Ovary (tissue), 9 donors: ENCODE results near the gene KCTD12. TPM values are rescaled to one million over a fixed set of nuclear protein-coding genes. Genes with fewer than 3 reads are reported as not detected.

Experiments
- DNase-seq, 5 donors: peaks; one replicate each; pipeline ENCODE4 v3.0.0-alpha.2; 2019 to 2020
- H3K27ac ChIP-seq, 2 donors: fragments of 200-600 bp; one replicate each; pipeline versions ENCODE4 v1.5.1 to v1.8.0; 2019 to 2022
- H3K27me3 ChIP-seq: fragments of 200-600 bp; one replicate; pipeline ENCODE4 v1.8.0; 2022
- H3K36me3 ChIP-seq: fragments of 200-600 bp; sonication (generic); one replicate; pipeline ENCODE4 v1.5.1; 2019
- H3K4me1 ChIP-seq: one replicate; pipeline ENCODE4 v1.8.1; 2013; ENCODE audit warnings: mild to moderate bottlenecking, moderate library complexity; ENCODE audit not compliant: insufficient read depth
- H3K4me3 ChIP-seq: fragments of 200-600 bp; sonication (generic); one replicate; pipeline ENCODE4 v1.5.1; 2017
- H3K9me3 ChIP-seq, 2 donors: fragments of 200-600 bp in 1 of 2; sonication (generic) in 1 of 2; one replicate each; pipeline versions ENCODE4 v1.5.1 to v1.8.1; 2013 to 2019; ENCODE audit warnings: mild to moderate bottlenecking in 1 of 2, moderate library complexity in 1 of 2
- EP300 ChIP-seq: sonication (generic); formaldehyde crosslinking; IDR thresholded peaks from one replicate; pipeline ENCODE4 v1.6.1; 2017; ENCODE audit warnings: antibody characterized with exemption
- POLR2A ChIP-seq: fragments of 450-650 bp; IDR thresholded peaks from one replicate; pipeline ENCODE4 v1.6.1; 2017; ENCODE audit warnings: antibody characterized with exemption, mild to moderate bottlenecking, moderate library complexity
- WGBS, 3 donors: extraction: QIAGEN DNeasy Blood & Tissue Kit in 1 of 3; methylation state at CpG; one replicate each; pipeline versions ENCODE4 v1.1.5 to v1.1.7; 2013 to 2017; 5-methylcytosine and 5-hydroxymethylcytosine counted together
- intact Hi-C, 4 donors: fragments of 100-400 bp; cut with DNase I; formaldehyde crosslinking; loops; one replicate each; pipeline versions ENCODE4 v1.11.0 to v1.15.1; 2022 to 2023
- polyA plus RNA-seq, 2 donors: library from polyadenylated mRNA; stranded (reverse); fragments of 200-250 nt in 1 of 2; fragments of 350-450 nt in 1 of 2; fragmentation: Illumina TruSeq in 1 of 2; extraction: RNeasy Lipid Tissue Mini Kit (QIAGEN cat#74804) in 1 of 2; gene quantifications; one replicate each; pipeline ENCODE4 v1.2.3, GENCODE V29; 2013 to 2014
- total RNA-seq, 7 donors: library from RNA; depleted of rRNA in 2 of 7; stranded (reverse); fragments of >200 nt in 2 of 7; fragmentation: NEBNext Ultra II Directional in 3 of 7; extraction: Animal tissue kit (Norgen Biotek cat#: 25700) in 3 of 7; gene quantifications; one replicate each; pipeline versions ENCODE4 v1.1.0 to v1.2.4, GENCODE V29; 2016 to 2023
- TF ChIP-seq, protein P1 (sequence below), 3 donors: fragments of 450-650 bp in 2 of 3; fragments of 200-600 bp in 1 of 3; IDR thresholded peaks; one replicate each; pipeline versions ENCODE4 v1.5.1 to v1.8.0; 2016 to 2022; ENCODE audit warnings: antibody characterized with exemption in 3 of 3, mild to moderate bottlenecking in 1 of 3
- donor health status: DM: no; HTN: no; CAD: no; lungs with moderate emphysema.
- donor health status: DM: no; HTN: no; CAD: no.
- donor health status: Bipolar disorder and iron deficiency.
- donor health status: DM: yes; HTN: yes; CAD: no.
- donor health status: DM: no; HTN: no; CAD: no.
- donor health status: DM: yes; HTN: yes; CAD: no.

The KCTD12 gene
- total and polyA plus RNA-seq, 9 donors = 44.1 to 91.8 (median 73.9) TPM

- intact Hi-C loops = no loop called here
- TF ChIP-seq POLR2A (no peak), EP300 (no peak)
- TF ChIP-seq, protein P1, sequence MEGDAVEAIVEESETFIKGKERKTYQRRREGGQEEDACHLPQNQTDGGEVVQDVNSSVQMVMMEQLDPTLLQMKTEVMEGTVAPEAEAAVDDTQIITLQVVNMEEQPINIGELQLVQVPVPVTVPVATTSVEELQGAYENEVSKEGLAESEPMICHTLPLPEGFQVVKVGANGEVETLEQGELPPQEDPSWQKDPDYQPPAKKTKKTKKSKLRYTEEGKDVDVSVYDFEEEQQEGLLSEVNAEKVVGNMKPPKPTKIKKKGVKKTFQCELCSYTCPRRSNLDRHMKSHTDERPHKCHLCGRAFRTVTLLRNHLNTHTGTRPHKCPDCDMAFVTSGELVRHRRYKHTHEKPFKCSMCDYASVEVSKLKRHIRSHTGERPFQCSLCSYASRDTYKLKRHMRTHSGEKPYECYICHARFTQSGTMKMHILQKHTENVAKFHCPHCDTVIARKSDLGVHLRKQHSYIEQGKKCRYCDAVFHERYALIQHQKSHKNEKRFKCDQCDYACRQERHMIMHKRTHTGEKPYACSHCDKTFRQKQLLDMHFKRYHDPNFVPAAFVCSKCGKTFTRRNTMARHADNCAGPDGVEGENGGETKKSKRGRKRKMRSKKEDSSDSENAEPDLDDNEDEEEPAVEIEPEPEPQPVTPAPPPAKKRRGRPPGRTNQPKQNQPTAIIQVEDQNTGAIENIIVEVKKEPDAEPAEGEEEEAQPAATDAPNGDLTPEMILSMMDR (IDR thresholded peaks at IDR 0.05) = no peak
- Histone ChIP-seq H3K27ac (no peak overlapping the region), H3K9me3 (no peaks in the 10 kb centered on the region), H3K36me3 (no peaks in the 10 kb centered on the region), H3K4me3 (no peak overlapping the region), H3K4me1 (no peaks in the 10 kb centered on the region), H3K27me3 (no peaks in the 10 kb centered on the region)
- 86 to 89% (median 86%) methylated on average over 3 of the region's 3 CpGs for WGBS, 3 donors
- DNase-seq = no peak
Observed at GRCh38 chr13:76861859-76862258, 24.3 kb downstream of the KCTD12 start.

DNA sequence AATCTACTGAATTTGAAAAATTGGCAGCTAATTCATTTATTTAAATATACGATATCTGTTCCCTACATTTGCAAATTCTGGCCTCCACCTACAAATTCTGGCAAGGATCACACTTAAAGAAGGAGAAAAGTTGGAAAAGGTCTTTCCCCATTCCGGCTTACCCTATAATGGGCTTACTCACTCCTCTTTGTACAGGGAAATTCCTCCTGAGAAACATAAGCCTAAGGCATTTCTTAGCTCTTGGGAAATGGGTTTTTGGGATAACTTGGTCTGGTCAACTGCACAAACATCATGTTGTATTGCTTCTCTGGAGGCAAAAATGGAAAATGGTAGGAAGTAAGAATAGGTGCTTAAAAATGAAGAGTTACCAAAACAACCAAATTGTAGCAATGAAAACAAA is 25.5 kb downstream of the KCTD12 start:
- no peak for DNase-seq
- H3K27ac ChIP-seq = no peak overlapping the region
- no peak for TF ChIP-seq EP300
- TF ChIP-seq, protein P1 (IDR thresholded peaks at IDR 0.05) = no peak
- no peak for TF ChIP-seq POLR2A
- 97 to 99% (median 98%) methylated on average over 2 of the region's 2 CpGs for WGBS, 3 donors
- no peaks in the 10 kb centered on the region for H3K27me3 ChIP-seq
- H3K36me3 ChIP-seq = no peaks in the 10 kb centered on the region
- no peaks in the 10 kb centered on the region for H3K9me3 ChIP-seq
- no peaks in the 10 kb centered on the region for H3K4me1 ChIP-seq
- H3K4me3 ChIP-seq = no peak overlapping the region
- intact Hi-C loops = no loop called here

DNA sequence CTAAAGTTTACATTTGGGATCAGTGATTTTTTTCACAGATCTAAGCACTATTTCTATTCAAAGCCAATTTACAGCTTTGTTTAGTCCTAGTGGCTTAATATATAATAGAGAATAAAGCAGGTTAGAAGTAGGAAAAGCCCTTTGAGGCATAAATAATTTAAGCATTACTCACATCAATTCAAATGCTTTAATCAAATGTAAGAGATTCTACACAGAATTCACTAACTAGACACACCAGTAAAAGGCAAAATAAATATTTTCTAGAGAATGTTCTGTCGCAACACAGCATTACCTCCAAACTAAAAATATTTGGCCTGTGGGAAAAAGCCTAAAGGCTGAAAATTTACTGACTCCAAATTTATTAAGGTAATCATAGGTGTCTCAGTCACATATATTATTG is 31.3 kb downstream of the KCTD12 start:
- H3K36me3 ChIP-seq = no peaks in the 10 kb centered on the region
- H3K27ac ChIP-seq = no peak overlapping the region
- WGBS, 3 donors = 49 to 68% (median 58%) methylated on average over 1 of the region's 1 CpG
- TF ChIP-seq POLR2A (no peak), EP300 (no peak)
- TF ChIP-seq, protein P1 (IDR thresholded peaks at IDR 0.05) = no peak
- no peak for DNase-seq
- no peak overlapping the region for H3K4me3 ChIP-seq
- intact Hi-C loops = no loop called here
- H3K27me3 ChIP-seq = no peaks in the 10 kb centered on the region
- H3K9me3 ChIP-seq = no peaks in the 10 kb centered on the region
- peaks cover 4% of the 10 kb centered on the region for H3K4me1 ChIP-seq

DNA sequence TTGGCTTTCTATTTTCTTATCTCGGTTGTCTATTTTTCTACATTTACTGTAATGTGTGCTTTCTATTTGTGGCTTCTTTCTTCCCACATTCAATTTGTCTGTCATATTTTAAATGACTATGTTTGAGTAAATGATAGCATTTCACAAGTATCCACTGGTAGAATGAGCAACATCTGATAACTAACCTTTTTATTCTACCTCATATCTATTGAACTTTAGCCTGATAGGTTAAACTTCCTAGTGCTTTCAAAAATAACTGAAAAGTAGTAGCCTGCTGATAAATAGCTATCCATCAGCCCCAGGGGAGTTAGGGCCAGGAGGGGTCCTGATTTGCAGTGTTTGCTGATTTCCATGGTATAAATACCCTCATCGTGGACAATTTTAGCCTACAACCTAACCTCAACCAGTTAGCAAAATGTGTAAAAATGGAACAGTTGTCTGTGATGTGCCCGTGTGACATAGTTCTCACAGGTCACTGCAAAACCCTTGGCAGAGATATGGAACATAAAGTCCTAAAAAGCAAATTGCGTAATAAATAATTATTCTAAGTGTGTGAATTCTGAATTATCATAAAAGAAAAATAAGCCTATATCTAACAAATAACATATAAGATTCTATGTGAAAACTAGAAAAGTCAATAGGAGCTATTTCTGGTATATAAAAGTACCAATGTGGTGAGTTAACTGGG is 32.1 kb downstream of the KCTD12 start:
- no peaks in the 10 kb centered on the region for H3K9me3 ChIP-seq
- H3K27ac ChIP-seq = no peak overlapping the region
- no peak for DNase-seq
- intact Hi-C loops = no loop called here
- H3K36me3 ChIP-seq = no peaks in the 10 kb centered on the region
- TF ChIP-seq POLR2A = no peak
- TF ChIP-seq EP300 = no peak
- TF ChIP-seq, protein P1 (IDR thresholded peaks at IDR 0.05) = no peak
- H3K27me3 ChIP-seq = no peaks in the 10 kb centered on the region
- WGBS, 3 donors = 81 to 86% (median 81%) methylated on average over 4 of the region's 4 CpGs
- H3K4me3 ChIP-seq = no peak overlapping the region
- H3K4me1 ChIP-seq = peaks cover 4% of the 10 kb centered on the region
